GM18907 (cell line): ENCODE data around the gene BEND6.

Source experiments
- ATAC-seq: cut with Tn5 transposase; IDR thresholded peaks from one replicate; pipeline ENCODE4 v1.9.1; 2021; ENCODE audit warnings: mild to moderate bottlenecking, moderate library complexity; ENCODE audit not compliant: unreplicated experiment

The BEND6 gene, protein sequence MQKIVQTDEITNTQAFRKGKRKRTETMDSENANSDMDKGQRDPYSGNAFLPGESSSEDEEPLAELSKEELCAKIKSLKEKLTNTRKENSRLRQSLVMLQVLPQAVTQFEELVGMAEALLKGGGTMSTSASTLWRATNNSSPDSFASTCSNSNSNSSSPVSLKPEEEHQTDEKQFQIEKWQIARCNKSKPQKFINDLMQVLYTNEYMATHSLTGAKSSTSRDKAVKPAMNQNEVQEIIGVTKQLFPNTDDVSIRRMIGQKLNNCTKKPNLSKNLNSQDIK

DNA sequence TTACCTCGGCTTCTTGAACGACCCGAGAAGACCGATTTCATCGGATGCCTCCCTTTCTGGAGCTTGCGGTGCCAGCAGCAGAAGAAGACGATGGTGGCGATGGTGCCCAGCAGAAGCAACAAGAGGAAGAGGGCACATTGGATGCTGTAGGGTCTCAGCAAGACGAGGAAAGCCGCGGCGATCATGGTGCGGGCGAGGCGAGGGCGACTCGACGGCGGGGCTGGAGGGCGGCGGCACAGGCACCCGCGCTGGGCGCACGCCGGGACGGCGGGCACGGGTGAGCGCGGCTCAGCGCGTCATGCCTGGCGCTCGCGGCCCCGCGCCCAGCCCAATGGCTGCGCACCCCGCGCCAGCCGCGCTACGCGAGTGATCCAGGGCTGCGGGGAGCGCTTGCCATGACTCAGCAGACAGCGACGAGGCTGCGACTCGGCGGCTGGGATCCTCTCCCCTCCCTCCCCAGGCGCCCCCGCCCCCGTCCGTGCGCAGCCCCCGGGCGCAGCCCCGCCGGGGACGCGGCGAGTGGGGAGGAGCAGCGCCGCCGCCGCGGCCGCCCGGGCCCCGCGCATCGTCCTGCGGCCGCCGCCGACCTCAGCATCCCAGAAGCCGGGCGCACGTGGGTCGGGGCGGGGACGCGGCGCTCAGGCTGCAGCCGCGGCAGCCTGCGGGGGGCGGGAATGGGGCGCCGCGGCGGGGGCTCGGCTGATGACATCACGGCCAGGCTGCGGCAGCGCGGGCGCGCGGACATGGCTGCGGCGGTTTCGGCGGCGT is at the start of gene BEND6:
Gene BEND6, plus strand, starts transcription at position 705 of the 768 bp plus-strand sequence. CDS start 26,704 bp downstream, outside the sequence.
- ATAC-seq, result peak; percentile 43

GRCh38 chr6:56905378-56905777 is 49.5 kb upstream of the BEND6 start:
- no peak for ATAC-seq

GRCh38 chr6:56906752-56907151 is 48.2 kb upstream of the BEND6 start:
- ATAC-seq, result no peak

- no peak for ATAC-seq
Measured at GRCh38 chr6:56909115-56909907, 45.6 kb upstream of the BEND6 start.

DNA sequence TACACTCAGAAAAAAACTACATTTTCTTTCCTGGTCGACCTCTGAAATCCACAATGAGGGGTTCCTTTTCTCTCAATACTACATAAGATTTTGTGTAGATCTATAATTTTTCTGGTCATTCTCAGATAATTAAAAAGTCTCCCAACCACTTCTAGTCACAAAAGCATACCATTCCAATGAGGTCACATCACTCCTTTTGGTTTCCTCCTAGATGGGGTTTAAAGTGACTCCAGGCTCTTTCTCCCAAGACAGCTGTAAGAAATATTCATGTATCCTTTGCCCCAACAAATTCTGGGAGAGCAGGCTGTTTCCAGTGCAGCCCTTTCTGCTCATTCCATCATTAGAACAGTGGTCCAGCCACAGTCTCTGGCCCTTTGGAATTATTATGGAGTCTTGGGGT is 43.1 kb upstream of the BEND6 start:
- ATAC-seq, result no peak

DNA sequence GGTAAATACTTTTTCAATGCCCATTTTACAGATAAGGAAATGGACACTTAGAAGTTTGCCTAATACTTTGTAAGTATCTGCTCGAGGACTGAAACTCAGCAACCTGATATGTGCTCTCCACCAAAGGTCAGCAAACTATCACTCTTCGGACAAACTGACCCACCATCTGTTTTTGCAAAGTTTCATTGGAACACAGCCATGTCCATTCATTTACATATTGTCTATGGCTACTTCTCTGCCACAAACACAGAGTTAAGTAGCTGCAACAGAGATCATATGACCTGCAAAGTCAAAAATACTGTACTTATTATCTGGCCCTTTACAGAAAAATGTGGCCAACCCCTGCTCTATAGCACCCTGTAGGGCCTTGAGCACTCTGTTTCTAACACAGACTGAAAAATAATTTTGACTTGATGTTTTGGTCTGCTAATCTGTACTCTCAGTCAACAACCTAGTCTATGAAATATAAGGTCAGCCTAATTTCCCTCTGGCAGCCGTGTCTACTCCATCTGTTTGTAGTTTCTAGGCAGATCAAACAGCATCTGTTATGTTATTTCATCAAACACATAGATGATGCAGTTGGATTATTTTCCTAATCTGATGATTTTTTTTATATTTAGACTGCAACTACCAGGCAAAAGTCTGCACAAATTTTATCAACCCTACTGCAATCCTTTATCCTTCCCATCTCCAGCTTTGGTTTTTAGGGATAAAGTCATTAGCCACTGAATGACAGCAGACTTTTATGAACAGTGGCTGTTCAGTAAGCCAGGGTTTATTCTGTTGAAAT is 41.4 kb upstream of the BEND6 start:
- ATAC-seq, result no peak

- ATAC-seq, result peak; percentile 61
Measured at GRCh38 chr6:56914798-56915658, 39.9 kb upstream of the BEND6 start.

GRCh38 chr6:56915832-56916231 is 39.1 kb upstream of the BEND6 start:
- no peak for ATAC-seq

GRCh38 chr6:56916849-56917551 is 37.9 kb upstream of the BEND6 start:
- no peak for ATAC-seq

- ATAC-seq, result no peak
Measured at GRCh38 chr6:56922645-56923044, 32.3 kb upstream of the BEND6 start.

GRCh38 chr6:56923565-56923964 is 31.3 kb upstream of the BEND6 start:
- ATAC-seq, result no peak

- ATAC-seq, result no peak
Measured at GRCh38 chr6:56927538-56928453, 27.1 kb upstream of the BEND6 start.

GRCh38 chr6:56930846-56931245 is 24.1 kb upstream of the BEND6 start:
- ATAC-seq, result no peak

DNA sequence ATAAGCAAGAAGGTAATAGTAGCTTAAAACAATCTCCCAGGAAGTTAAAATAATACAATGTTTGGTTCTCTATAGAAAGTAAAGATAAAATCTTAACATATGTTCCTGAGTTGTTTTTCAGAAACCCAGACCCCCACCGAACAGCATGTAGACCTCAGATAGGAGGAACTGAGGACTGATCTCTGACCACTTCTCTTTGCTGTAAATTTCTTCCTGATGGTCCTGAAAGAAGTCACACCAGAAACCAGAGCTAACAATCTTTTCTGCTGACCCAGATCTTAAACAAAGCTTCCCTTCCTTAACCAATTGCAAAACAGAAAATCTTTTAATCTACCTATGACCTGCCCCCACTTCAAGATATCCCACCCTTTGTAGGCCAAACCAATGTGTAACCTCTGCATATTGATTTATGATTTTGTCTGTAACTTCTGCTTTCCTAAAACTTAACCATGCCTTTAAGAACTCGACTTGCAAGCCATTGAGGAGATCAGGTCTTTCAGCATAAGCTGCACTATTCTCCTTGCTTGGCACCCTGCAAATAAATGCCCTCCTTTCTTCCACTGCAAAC is 21.9 kb upstream of the BEND6 start:
- ATAC-seq, result no peak

DNA sequence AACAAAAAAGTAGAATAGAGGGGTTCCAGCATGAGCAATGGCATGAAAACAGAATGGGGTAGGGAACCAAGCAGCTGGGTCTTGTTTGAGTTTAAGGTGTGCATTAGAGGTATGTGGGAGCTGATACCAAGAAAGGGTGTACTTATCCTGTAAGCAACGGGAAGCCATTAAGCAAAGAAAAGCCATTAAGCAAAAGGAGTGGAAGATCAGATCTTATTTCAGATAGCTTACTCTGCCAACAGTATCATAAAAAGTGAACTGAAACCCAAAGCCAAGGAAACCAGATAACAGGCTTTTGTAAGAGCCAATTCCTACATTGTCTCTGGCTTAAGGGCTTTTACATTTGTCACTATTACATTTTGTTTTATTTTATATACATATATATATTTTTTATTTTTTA is 21.3 kb upstream of the BEND6 start:
- no peak for ATAC-seq

DNA sequence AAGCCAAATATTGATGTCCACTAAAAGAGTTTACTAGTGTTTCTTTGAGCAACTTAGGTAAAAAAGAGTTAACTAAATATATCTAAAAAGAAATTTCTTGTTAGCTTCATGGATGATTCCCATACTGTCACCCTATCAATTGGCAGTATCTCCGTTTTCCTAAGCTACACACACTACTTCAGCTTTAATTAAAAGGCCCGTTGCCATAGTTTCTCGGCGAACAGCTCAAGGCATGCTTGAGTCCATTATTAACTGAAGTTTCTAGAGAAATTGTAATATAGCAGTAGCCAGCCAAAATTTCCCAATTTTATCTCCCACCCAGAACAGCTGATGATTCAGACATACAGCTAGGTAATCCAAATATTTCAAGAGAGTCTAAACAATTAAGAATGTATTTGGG is 20.0 kb upstream of the BEND6 start:
- ATAC-seq, result no peak

GRCh38 chr6:56936466-56936865 is 18.4 kb upstream of the BEND6 start:
- no peak for ATAC-seq

DNA sequence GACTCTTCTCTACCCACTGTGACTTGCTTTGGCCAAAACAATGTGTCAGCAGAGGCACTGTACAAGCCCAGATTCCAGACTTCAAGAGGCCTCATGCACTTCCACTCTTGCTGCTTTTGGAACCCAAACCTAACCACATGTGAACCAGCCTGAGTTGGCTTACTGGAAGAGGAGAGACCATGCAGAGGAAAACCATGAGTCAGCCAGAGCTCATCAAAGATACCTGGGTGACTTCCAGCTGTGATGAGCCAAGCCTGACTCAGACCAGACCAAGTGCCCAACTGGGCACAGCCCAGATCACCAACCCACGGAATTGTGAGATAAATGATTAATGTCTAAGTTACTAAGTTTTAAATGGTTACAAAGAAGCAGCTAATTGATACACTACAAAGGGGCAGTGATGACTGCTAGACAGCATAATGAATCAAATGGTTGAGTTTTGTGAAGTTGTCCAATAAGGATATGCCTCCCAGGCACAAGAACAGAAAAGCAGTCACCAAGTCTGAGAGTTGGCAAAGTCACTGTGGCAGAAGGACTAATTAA is 16.2 kb upstream of the BEND6 start:
- ATAC-seq, result peak; percentile 80
